GM23338 (cell line): ENCODE data around the gene EXOC6B. TPM values are rescaled to one million over a fixed set of nuclear protein-coding genes. Genes with fewer than 3 reads are reported as not detected.

ENCODE experiments used
- ATAC-seq: fragments of 200-7000 bp; cut with Tn5 transposase; 3 replicates; pipeline ENCODE4 v1.9.1; 2020
- DNase-seq: peaks from one replicate; pipeline ENCODE4 v3.0.0-alpha.2; 2015; ENCODE audit warnings: low spot score
- H2AFZ ChIP-seq: fragments of 200-600 bp; sonication (generic); 2 replicates; pipeline ENCODE4 v1.8.0; 2016; ENCODE audit warnings: antibody characterized with exemption, mild to moderate bottlenecking, moderate library complexity
- H3F3A ChIP-seq: fragments of 200-600 bp; sonication (generic); replicated peaks from 2 replicates; pipeline ENCODE4 v1.8.0; 2017; ENCODE audit warnings: antibody characterized with exemption, mixed run types, low read depth
- H3K27ac ChIP-seq: fragments of 200-600 bp; sonication (generic); 2 replicates; pipeline ENCODE4 v1.6.1; 2016; ENCODE audit warnings: low read depth
- H3K27me3 ChIP-seq: fragments of 200-600 bp; sonication (generic); 2 replicates; pipeline ENCODE4 v1.8.0; 2016; ENCODE audit warnings: mild to moderate bottlenecking, mixed run types, moderate library complexity; ENCODE audit not compliant: insufficient read depth
- H3K36me3 ChIP-seq: fragments of 200-600 bp; sonication (generic); 2 replicates; pipeline ENCODE4 v1.8.0; 2016; ENCODE audit warnings: mild to moderate bottlenecking; ENCODE audit not compliant: insufficient read depth
- H3K4me1 ChIP-seq: fragments of 200-600 bp; sonication (generic); 2 replicates; pipeline ENCODE4 v1.8.0; 2016; ENCODE audit warnings: mild to moderate bottlenecking, moderate library complexity; ENCODE audit not compliant: insufficient read depth
- H3K4me2 ChIP-seq: fragments of 200-600 bp; sonication (generic); 2 replicates; pipeline ENCODE4 v1.7.1; 2017; ENCODE audit warnings: mixed run types
- H3K4me3 ChIP-seq: fragments of 200-600 bp; sonication (generic); 2 replicates; pipeline ENCODE4 v1.6.1; 2016; ENCODE audit warnings: mixed run types
- H3K79me2 ChIP-seq: fragments of 200-600 bp; sonication (generic); replicated peaks from 2 replicates; pipeline ENCODE4 v1.8.0; 2017; ENCODE audit warnings: mild to moderate bottlenecking; ENCODE audit not compliant: insufficient read depth
- H3K9me2 ChIP-seq: fragments of 200-600 bp; sonication (generic); 2 replicates; pipeline ENCODE4 v1.8.0; 2017; ENCODE audit not compliant: insufficient read depth
- H4K20me1 ChIP-seq: fragments of 200-600 bp; sonication (generic); replicated peaks from 2 replicates; pipeline ENCODE4 v1.8.0; 2017; ENCODE audit warnings: mild to moderate bottlenecking; ENCODE audit not compliant: insufficient read depth
- H3K27ac Mint-ChIP-seq: 2 replicates; pipeline ENCODE4 v1.8.0; 2020; ENCODE audit warnings: inconsistent platforms, mild to moderate bottlenecking, moderate library complexity, mixed read lengths
- H3K27me3 Mint-ChIP-seq: 3 replicates; pipeline ENCODE4 v1.8.0; 2022; ENCODE audit warnings: low read depth, mild to moderate bottlenecking, moderate library complexity, mixed read lengths, inconsistent platforms; ENCODE audit not compliant: insufficient read depth, poor library complexity
- H3K36me3 Mint-ChIP-seq: 3 replicates; pipeline ENCODE4 v1.8.0; 2021; ENCODE audit warnings: low read depth, mild to moderate bottlenecking, inconsistent platforms, moderate library complexity, mixed read lengths
- H3K4me1 Mint-ChIP-seq: 3 replicates; pipeline ENCODE4 v1.8.0; 2020; ENCODE audit warnings: mild to moderate bottlenecking, inconsistent platforms, mixed read lengths
- H3K4me3 Mint-ChIP-seq: 3 replicates; pipeline ENCODE4 v1.8.0; 2021; ENCODE audit warnings: moderate library complexity, mild to moderate bottlenecking, inconsistent platforms, mixed read lengths
- H3K9me3 Mint-ChIP-seq: 3 replicates; pipeline ENCODE4 v1.8.0; 2020; ENCODE audit warnings: moderate library complexity, mild to moderate bottlenecking, inconsistent platforms, mixed read lengths
- CTCF ChIP-seq, 2 experiments: fragments of 200-600 bp in 1 of 2; sonication (generic) in 1 of 2; conservative IDR thresholded peaks; 2 replicates each; pipeline versions ENCODE4 v1.5.1 to v1.6.1; 2016 to 2017; ENCODE audit warnings: antibody characterized with exemption in 2 of 2, low read depth in 2 of 2, mild to moderate bottlenecking in 2 of 2, moderate library complexity in 1 of 2
- ETS1 ChIP-seq: IDR thresholded peaks from 2 replicates; pipeline ENCODE4 v1.6.1; 2016; ENCODE audit warnings: antibody characterized with exemption
- EZH2 ChIP-seq: fragments of 200-600 bp; sonication (generic); IDR thresholded peaks from one replicate; pipeline ENCODE4 v1.8.0; 2017; ENCODE audit warnings: antibody characterized with exemption, mild to moderate bottlenecking, low read depth; ENCODE audit not compliant: unreplicated experiment
- EZH2phosphoT487 ChIP-seq: fragments of 200-600 bp; sonication (generic); IDR thresholded peaks from one replicate; pipeline ENCODE4 v1.8.1; 2018; ENCODE audit warnings: antibody characterized with exemption; ENCODE audit not compliant: unreplicated experiment
- JUNB ChIP-seq: IDR thresholded peaks from one replicate; pipeline ENCODE4 v1.6.1; 2016; ENCODE audit warnings: antibody characterized with exemption; ENCODE audit not compliant: unreplicated experiment
- NANOG ChIP-seq: IDR thresholded peaks from 2 replicates; pipeline ENCODE4 v1.6.1; 2016; ENCODE audit warnings: antibody characterized with exemption, borderline replicate concordance
- REST ChIP-seq: IDR thresholded peaks from one replicate; pipeline ENCODE4 v1.6.1; 2018; ENCODE audit warnings: antibody characterized with exemption; ENCODE audit not compliant: unreplicated experiment
- ZNF114 ChIP-seq: fragments of 250-450 bp; sonication (Bioruptor Pico); IDR thresholded peaks from 2 replicates; pipeline ENCODE4 v1.5.0; 2020; ENCODE audit warnings: mild to moderate bottlenecking, moderate library complexity
- ZNF331 ChIP-seq: fragments of 250-450 bp; sonication (Bioruptor Pico); IDR thresholded peaks from 2 replicates; pipeline ENCODE4 v1.5.0; 2020; ENCODE audit warnings: low read depth, mild to moderate bottlenecking, moderate library complexity
- ZNF462 ChIP-seq: fragments of 250-450 bp; sonication (Bioruptor Pico); IDR thresholded peaks from 2 replicates; pipeline ENCODE4 v1.5.0; 2020; ENCODE audit warnings: mild to moderate bottlenecking, moderate library complexity
- polyA plus RNA-seq: library from polyadenylated mRNA; unstranded; fragments of >200 nt; fragmentation: Nextera tagmentation; extraction: Ambion mirVana; gene quantifications from 2 replicates; pipeline ENCODE4 v1.2.1, GENCODE V29; 2016
- total RNA-seq: library from RNA; depleted of rRNA; stranded (reverse); fragments of >200 nt; shearing (Covaris generic); gene quantifications from 2 replicates; pipeline ENCODE4 v1.2.3, GENCODE V29; 2014

The EXOC6B gene
- total and polyA plus RNA-seq, 2 experiments from 2014 or later, result 7.2 to 45.9 TPM

- no peak for TF ChIP-seq ZNF462
- H3K27me3 ChIP-seq, result no peaks in the 10 kb centered on the region
- peaks cover 10% of the 10 kb centered on the region; the same call in 1 of the 2 replicates for H3K4me1 ChIP-seq
- no peak overlapping the region for H3K27ac ChIP-seq
- no peak overlapping the region for H3K4me3 ChIP-seq
- 0 out of 2 replicates have a peak, but pooled peaks cover 3% of the 10 kb centered on the region for H4K20me1 ChIP-seq
- 0 out of 2 replicates have a peak, but pooled peaks cover under 1% of the 10 kb centered on the region for H3K9me2 ChIP-seq
- DNase-seq, result no peak
- H3K4me3 Mint-ChIP-seq, result no peak overlapping the region
- no peak overlapping the region for H3K27ac Mint-ChIP-seq
- H2AFZ ChIP-seq, result no peak overlapping the region
- H3F3A ChIP-seq, result no peaks in the 10 kb centered on the region
- peaks cover 4% of the 10 kb centered on the region for H3K4me1 Mint-ChIP-seq
- H3K27me3 Mint-ChIP-seq, result no peaks in the 10 kb centered on the region
- H3K36me3 Mint-ChIP-seq, result no peaks in the 10 kb centered on the region
- H3K9me3 Mint-ChIP-seq, result no peaks in the 10 kb centered on the region
- no peaks in the 10 kb centered on the region for H3K79me2 ChIP-seq
- no peak overlapping the region for H3K4me2 ChIP-seq
- no peak for ATAC-seq
- no peaks in the 10 kb centered on the region for H3K36me3 ChIP-seq
Measured at GRCh38 chr2:72208225-72208624, 617.6 kb downstream of the EXOC6B start.

GRCh38 chr2:72207334-72207733 is 618.5 kb downstream of the EXOC6B start:
- H3K27me3 ChIP-seq, result no peaks in the 10 kb centered on the region
- no peaks in the 10 kb centered on the region for H3F3A ChIP-seq
- H3K27ac ChIP-seq, result no peak overlapping the region
- no peak overlapping the region for H3K4me3 ChIP-seq
- no peaks in the 10 kb centered on the region for H3K79me2 ChIP-seq
- peaks cover 10% of the 10 kb centered on the region; the same call in 1 of the 2 replicates for H3K4me1 ChIP-seq
- no peak overlapping the region for H3K4me3 Mint-ChIP-seq
- H3K4me2 ChIP-seq, result no peak overlapping the region
- peaks cover 4% of the 10 kb centered on the region for H3K4me1 Mint-ChIP-seq
- TF ChIP-seq ZNF331 (CRISPR knock-in tag) (no peak), EZH2phosphoT487 (no peak), REST (no peak), ETS1 (no peak), JUNB (no peak), EZH2 (no peak), NANOG (no peak), CTCF (conservative IDR thresholded peaks at IDR 0.05; ENCODE audit: low read depth in 2 of 2) (no peak), ZNF114 (CRISPR knock-in tag) (no peak)
- no peaks in the 10 kb centered on the region for H3K9me2 ChIP-seq
- DNase-seq (no peak), ATAC-seq (no peak)
- H3K27me3 Mint-ChIP-seq, result no peaks in the 10 kb centered on the region
- no peaks in the 10 kb centered on the region for H3K36me3 Mint-ChIP-seq
- no peaks in the 10 kb centered on the region for H3K36me3 ChIP-seq
- H2AFZ ChIP-seq, result no peak overlapping the region
- no peaks in the 10 kb centered on the region for H3K9me3 Mint-ChIP-seq
- 0 out of 2 replicates have a peak, but pooled peaks cover 3% of the 10 kb centered on the region for H4K20me1 ChIP-seq
- no peak overlapping the region for H3K27ac Mint-ChIP-seq
